IgD-negative memory B cell (primary cell): ENCODE measurements around the gene CATSPERE. TPM values are rescaled to one million over a fixed set of nuclear protein-coding genes. Genes with fewer than 3 reads are reported as not detected.
"Not testable (repeated sequence)": the region's sequence is repeated elsewhere in the genome, so short reads cannot be mapped to it uniquely, and the experiment has no call there.

Experiments
- H3K27ac Mint-ChIP-seq, 3 donors: one replicate each; pipeline ENCODE4 v1.8.0; 2020 to 2022; ENCODE audit warnings: mild to moderate bottlenecking in 3 of 3, mixed read lengths in 3 of 3, moderate library complexity in 1 of 3
- H3K27me3 Mint-ChIP-seq: one replicate; pipeline ENCODE4 v1.8.0; 2021; ENCODE audit warnings: mixed read lengths
- H3K36me3 Mint-ChIP-seq: one replicate; pipeline ENCODE4 v1.8.0; 2020; ENCODE audit warnings: mild to moderate bottlenecking, mixed read lengths
- H3K4me1 Mint-ChIP-seq, 3 donors: one replicate each; pipeline ENCODE4 v1.8.0; 2020 to 2022; ENCODE audit warnings: mixed read lengths in 3 of 3, mild to moderate bottlenecking in 1 of 3
- H3K4me3 Mint-ChIP-seq, 4 donors: one replicate each; pipeline ENCODE4 v1.8.0; 2020 to 2022; ENCODE audit warnings: mild to moderate bottlenecking in 4 of 4, mixed read lengths in 4 of 4, moderate library complexity in 3 of 4
- H3K9me3 Mint-ChIP-seq, 3 donors: one replicate each; pipeline ENCODE4 v1.8.0; 2020 to 2021; ENCODE audit warnings: mixed read lengths in 3 of 3, mild to moderate bottlenecking in 1 of 3
- polyA plus RNA-seq: library from polyadenylated mRNA; unstranded; fragments of 300-500 nt; fragmentation: Illumina TruSeq; gene quantifications from one replicate; pipeline ENCODE4 v1.2.3, GENCODE V29; 2021

The CATSPERE gene
- polyA plus RNA-seq, 1 donor from 2014 or later: 0.23 TPM

- H3K4me3 Mint-ChIP-seq: peak overlapping the region; percentile 25 to 79 (median 68)
These were observed 876 bp upstream of the CATSPERE start for GRCh38 chr1:244460197-244460596.

GRCh38 chr1:244466724-244467123, 5.7 kb downstream of the CATSPERE start:
- Mint-ChIP-seq H3K27me3 (no peaks in the 10 kb centered on the region), H3K36me3 (peaks cover 4% of the 10 kb centered on the region), H3K4me3 (no peak overlapping the region), H3K4me1 (peaks cover 0 to 2% (median 2%) of the 10 kb centered on the region in 3 donors), H3K9me3 (peaks cover 1 to 6% (median 2%) of the 10 kb centered on the region in 3 donors), H3K27ac (no peak overlapping the region)

More at GRCh38 chr1:244460197-244460596, 876 bp upstream of the CATSPERE start:
- Mint-ChIP-seq H3K36me3 (no peaks in the 10 kb centered on the region), H3K9me3 (no peaks in the 10 kb centered on the region), H3K4me1 (peaks cover 4 to 10% (median 9%) of the 10 kb centered on the region in 3 donors), H3K27ac (peak overlapping the region in 2 of 3 donors; percentile 39 to 44), H3K27me3 (no peaks in the 10 kb centered on the region)

GRCh38 chr1:244473059-244473605, 12.1 kb downstream of the CATSPERE start:
- Mint-ChIP-seq H3K4me3 (no peak overlapping the region), H3K27me3 (no peaks in the 10 kb centered on the region), H3K36me3 (peaks cover 11% of the 10 kb centered on the region), H3K9me3 (peaks cover 4 to 10% (median 8%) of the 10 kb centered on the region in 3 donors), H3K4me1 (peaks cover 0 to 4% (median 0%) of the 10 kb centered on the region in 3 donors), H3K27ac (no peak overlapping the region)

GRCh38 chr1:244484971-244485370, 23.9 kb downstream of the CATSPERE start:
- H3K27ac Mint-ChIP-seq, H3K4me1 Mint-ChIP-seq, H3K36me3 Mint-ChIP-seq, H3K27me3 Mint-ChIP-seq, H3K4me3 Mint-ChIP-seq, H3K9me3 Mint-ChIP-seq: not testable (repeated sequence)

GRCh38 chr1:244494653-244495052, 33.6 kb downstream of the CATSPERE start:
- no peak overlapping the region for H3K27ac Mint-ChIP-seq
- peaks cover 0 to 2% (median 2%) of the 10 kb centered on the region in 3 donors for H3K9me3 Mint-ChIP-seq
- no peaks in the 10 kb centered on the region for H3K27me3 Mint-ChIP-seq
- no peaks in the 10 kb centered on the region for H3K36me3 Mint-ChIP-seq
- H3K4me3 Mint-ChIP-seq: no peak overlapping the region
- no peaks in the 10 kb centered on the region for H3K4me1 Mint-ChIP-seq

- H3K36me3 Mint-ChIP-seq: no peaks in the 10 kb centered on the region
- no peaks in the 10 kb centered on the region for H3K27me3 Mint-ChIP-seq
- no peak overlapping the region for H3K4me3 Mint-ChIP-seq
- H3K9me3 Mint-ChIP-seq: peaks cover 0 to 10% (median 6%) of the 10 kb centered on the region in 3 donors
- H3K27ac Mint-ChIP-seq: no peak overlapping the region
- H3K4me1 Mint-ChIP-seq: no peaks in the 10 kb centered on the region
These were observed 35.1 kb downstream of the CATSPERE start for GRCh38 chr1:244496186-244496585.

- Mint-ChIP-seq H3K36me3 (no peaks in the 10 kb centered on the region), H3K4me3 (no peak overlapping the region), H3K27ac (no peak overlapping the region)
These were observed 36.7 kb downstream of the CATSPERE start for GRCh38 chr1:244497805-244498204.

GRCh38 chr1:244499484-244499883, 38.4 kb downstream of the CATSPERE start:
- H3K4me3 Mint-ChIP-seq, H3K4me1 Mint-ChIP-seq: not testable (repeated sequence)

More at GRCh38 chr1:244497805-244498204, 36.7 kb downstream of the CATSPERE start:
- no peaks in the 10 kb centered on the region for H3K27me3 Mint-ChIP-seq
- H3K9me3 Mint-ChIP-seq: peaks cover 0 to 10% (median 6%) of the 10 kb centered on the region in 3 donors
- no peaks in the 10 kb centered on the region for H3K4me1 Mint-ChIP-seq

GRCh38 chr1:244500515-244500914, 39.4 kb downstream of the CATSPERE start:
- H3K36me3 Mint-ChIP-seq, H3K4me3 Mint-ChIP-seq, H3K27me3 Mint-ChIP-seq, H3K4me1 Mint-ChIP-seq, H3K27ac Mint-ChIP-seq, H3K9me3 Mint-ChIP-seq: not testable (repeated sequence)

More at GRCh38 chr1:244499484-244499883, 38.4 kb downstream of the CATSPERE start:
- not testable (repeated sequence) for H3K27ac Mint-ChIP-seq, H3K27me3 Mint-ChIP-seq, H3K9me3 Mint-ChIP-seq, H3K36me3 Mint-ChIP-seq

- Mint-ChIP-seq H3K27me3 (no peaks in the 10 kb centered on the region), H3K27ac (peak overlapping the region in 1 of 3 donors; percentile 43), H3K4me3 (no peak overlapping the region), H3K9me3 (peaks cover 4 to 11% (median 6%) of the 10 kb centered on the region in 3 donors), H3K36me3 (peaks cover 4% of the 10 kb centered on the region), H3K4me1 (no peaks in the 10 kb centered on the region)
These were observed 41.6 kb downstream of the CATSPERE start for GRCh38 chr1:244502630-244503029.

- Mint-ChIP-seq H3K4me3 (no peak overlapping the region), H3K9me3 (peaks cover 4 to 17% (median 12%) of the 10 kb centered on the region in 3 donors), H3K27ac (no peak overlapping the region), H3K36me3 (peaks cover 7% of the 10 kb centered on the region), H3K27me3 (peaks cover 4% of the 10 kb centered on the region), H3K4me1 (no peaks in the 10 kb centered on the region)
These were observed 52.4 kb downstream of the CATSPERE start for GRCh38 chr1:244513493-244513892.

GRCh38 chr1:244515680-244516079, 54.6 kb downstream of the CATSPERE start:
- Mint-ChIP-seq H3K4me1 (no peaks in the 10 kb centered on the region), H3K36me3 (peaks cover 6% of the 10 kb centered on the region), H3K9me3 (peaks cover 9 to 22% (median 16%) of the 10 kb centered on the region in 3 donors), H3K4me3 (no peak overlapping the region), H3K27ac (no peak overlapping the region), H3K27me3 (peaks cover 4% of the 10 kb centered on the region)

- no peak overlapping the region for H3K27ac Mint-ChIP-seq
- peaks cover 5% of the 10 kb centered on the region for H3K27me3 Mint-ChIP-seq
- H3K9me3 Mint-ChIP-seq: peaks cover under 1 to 6% (median 6%) of the 10 kb centered on the region in 3 donors
- peaks cover 13% of the 10 kb centered on the region for H3K36me3 Mint-ChIP-seq
- H3K4me3 Mint-ChIP-seq: peak overlapping the region in 1 of 4 donors; percentile 46
- H3K4me1 Mint-ChIP-seq: no peaks in the 10 kb centered on the region
These were observed 75.2 kb downstream of the CATSPERE start for GRCh38 chr1:244536316-244536715.

- Mint-ChIP-seq H3K36me3 (peaks cover 11% of the 10 kb centered on the region), H3K27ac (no peak overlapping the region), H3K4me3 (no peak overlapping the region), H3K9me3 (peaks cover 4 to 19% (median 13%) of the 10 kb centered on the region in 3 donors), H3K27me3 (no peaks in the 10 kb centered on the region), H3K4me1 (no peaks in the 10 kb centered on the region)
These were observed 84.4 kb downstream of the CATSPERE start for GRCh38 chr1:244545511-244545910.

GRCh38 chr1:244548558-244549115, 87.6 kb downstream of the CATSPERE start:
- Mint-ChIP-seq H3K27me3 (no peaks in the 10 kb centered on the region), H3K4me1 (no peaks in the 10 kb centered on the region), H3K36me3 (peaks cover 10% of the 10 kb centered on the region), H3K9me3 (peaks cover 4 to 24% (median 11%) of the 10 kb centered on the region in 3 donors), H3K27ac (no peak overlapping the region), H3K4me3 (peak overlapping the region in 1 of 4 donors; percentile 39)

- H3K4me1 Mint-ChIP-seq: no peaks in the 10 kb centered on the region
- no peaks in the 10 kb centered on the region for H3K27me3 Mint-ChIP-seq
- H3K27ac Mint-ChIP-seq: peak overlapping the region in 1 of 3 donors; percentile 28
- no peak overlapping the region for H3K4me3 Mint-ChIP-seq
- H3K36me3 Mint-ChIP-seq: peaks cover 5% of the 10 kb centered on the region
- peaks cover 8 to 26% (median 12%) of the 10 kb centered on the region in 3 donors for H3K9me3 Mint-ChIP-seq
These were observed 91.3 kb downstream of the CATSPERE start for GRCh38 chr1:244552336-244552735.
